SHP77 treated with DMSO at 0.1 percent for 48 hours (cell line): ENCODE results near the gene UBR1.
"Not testable (repeated sequence)": the region's sequence is repeated elsewhere in the genome, so short reads cannot be mapped to it uniquely, and the experiment has no call there.

Source experiments
- DNase-seq: peaks from one replicate; lab custom pipeline; 2025; lab: John Stamatoyannopoulos, UW

UBR1 gene

DNA sequence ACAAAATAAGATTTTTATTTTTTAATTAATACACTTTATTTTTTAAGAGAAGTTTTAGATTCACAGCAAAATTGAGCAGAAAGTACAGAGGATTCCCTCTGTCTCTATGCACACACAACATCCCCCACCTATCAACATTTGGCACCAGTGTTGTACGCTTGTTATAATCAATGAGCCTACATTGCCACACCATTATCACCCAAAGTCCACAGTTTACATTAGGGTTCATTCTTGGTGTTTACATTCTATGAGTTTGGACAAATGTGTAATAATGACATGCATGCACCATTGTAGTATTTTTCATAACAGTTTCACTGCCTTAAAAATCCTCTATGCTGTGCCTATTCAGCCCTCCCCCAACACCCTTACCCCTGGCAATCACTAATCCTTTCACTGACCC, 134.0 kb downstream of the UBR1 start:
- DNase-seq: no peak

DNA sequence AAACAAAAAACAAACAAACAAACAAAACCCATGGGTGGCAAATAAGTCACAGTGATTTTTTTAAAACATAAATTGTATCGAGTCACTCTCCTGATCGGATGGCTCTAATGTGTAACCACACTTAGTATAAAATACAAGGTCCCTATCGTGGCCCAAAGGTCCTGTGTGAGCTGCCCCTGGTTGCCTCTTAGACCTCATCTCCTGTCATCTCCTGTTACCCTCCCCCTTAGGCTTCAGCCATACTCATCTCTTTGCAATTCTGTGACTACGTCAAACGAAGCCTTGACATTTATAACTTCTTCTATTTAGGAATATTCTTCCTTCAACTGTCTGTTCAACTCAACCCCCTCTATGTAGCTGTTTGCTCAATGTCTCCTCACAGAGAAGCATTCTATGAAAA, 141.4 kb downstream of the UBR1 start:
- DNase-seq: no peak

DNA sequence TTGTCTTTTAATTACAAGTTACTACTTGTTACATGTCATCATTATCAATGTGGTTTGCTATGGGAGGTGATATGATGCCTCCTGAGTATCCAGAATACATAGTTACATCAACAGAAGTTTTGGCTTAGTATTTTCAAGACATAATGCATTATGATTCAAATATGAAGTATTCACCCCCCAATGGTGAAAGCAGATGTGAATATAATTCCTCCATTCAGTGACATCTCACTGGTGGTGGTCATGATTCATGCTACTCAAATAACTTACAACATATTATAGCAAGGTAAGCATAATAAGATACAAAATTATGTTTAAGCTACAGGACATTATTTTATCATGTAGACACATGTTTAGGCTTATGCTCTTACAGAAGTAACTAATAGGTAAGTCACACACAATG, 150.3 kb downstream of the UBR1 start:
- DNase-seq: no peak

DNA sequence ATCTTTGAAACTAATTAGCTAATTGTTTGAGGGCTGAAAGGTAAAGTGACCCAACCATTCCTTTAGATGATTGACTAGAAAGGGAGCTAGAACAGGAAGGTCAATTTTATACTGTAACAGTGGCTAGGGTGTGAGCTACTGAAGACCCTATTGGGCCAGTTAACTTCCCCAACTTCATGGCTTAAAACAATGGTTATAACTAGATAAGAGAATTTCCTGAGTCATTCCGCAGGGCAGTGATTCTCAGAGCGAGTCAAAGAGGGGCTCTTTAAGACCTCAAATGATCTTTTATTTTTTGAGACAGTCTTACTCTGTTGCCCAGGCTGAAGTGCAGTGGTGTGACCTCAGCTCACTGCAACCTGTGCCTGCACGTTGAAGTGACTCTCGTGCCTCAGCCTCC, 151.5 kb downstream of the UBR1 start:
- DNase-seq: no peak

DNA sequence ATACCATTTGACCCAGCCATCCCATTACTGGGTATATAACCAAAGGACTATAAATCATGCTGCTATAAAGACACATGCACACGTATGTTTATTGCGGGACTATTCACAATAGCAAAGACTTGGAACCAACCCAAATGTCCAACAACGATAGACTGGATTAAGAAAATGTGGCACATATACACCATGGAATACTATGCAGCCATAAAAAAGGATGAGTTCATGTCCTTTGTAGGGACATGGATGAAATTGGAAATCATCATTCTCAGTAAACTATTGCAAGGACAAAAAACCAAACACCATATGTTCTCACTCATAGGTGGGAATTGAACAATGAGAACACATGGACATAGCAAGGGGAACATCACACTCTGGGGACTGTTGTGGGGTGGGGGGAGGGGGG, 156.9 kb downstream of the UBR1 start:
- DNase-seq: not testable (repeated sequence)

DNA sequence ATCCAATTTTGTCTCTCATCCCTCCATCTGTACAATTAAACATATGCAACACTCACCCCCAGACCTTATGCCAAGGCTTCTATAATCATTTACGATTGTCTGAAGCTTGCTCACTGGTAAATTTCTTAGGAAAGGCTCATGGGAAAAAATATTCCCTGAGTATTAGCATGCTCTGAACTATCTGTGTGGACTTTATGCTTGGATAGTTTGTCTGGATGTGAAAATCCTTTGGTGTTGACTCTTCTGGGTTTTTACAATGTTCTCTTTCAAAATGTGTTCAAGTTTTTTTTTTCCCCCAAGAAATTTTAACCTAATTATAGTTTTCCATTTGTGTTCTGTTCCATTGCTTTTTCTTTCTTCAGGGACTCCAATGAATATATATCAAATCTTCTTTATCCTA, 165.3 kb downstream of the UBR1 start:
- DNase-seq: no peak

DNA sequence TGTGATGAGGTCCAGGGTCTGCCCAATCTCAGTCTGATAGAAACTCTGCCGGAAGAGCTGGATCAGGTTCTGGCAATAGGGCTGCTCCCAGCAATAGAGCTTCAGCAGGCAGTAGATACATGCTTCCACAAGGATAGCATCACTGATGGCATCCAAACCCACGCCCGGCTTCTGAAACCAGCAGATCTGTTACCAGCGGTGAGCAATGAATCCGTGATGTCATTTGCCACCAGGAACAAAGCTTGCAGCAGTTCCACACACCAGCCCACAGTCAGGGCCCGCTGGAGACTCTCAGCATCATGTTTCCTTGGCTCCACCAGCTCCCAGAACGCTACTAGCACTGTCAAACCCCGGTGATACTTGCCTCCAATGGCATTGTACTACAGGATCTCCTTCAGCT, 166.0 kb downstream of the UBR1 start:
- DNase-seq: no peak

DNA sequence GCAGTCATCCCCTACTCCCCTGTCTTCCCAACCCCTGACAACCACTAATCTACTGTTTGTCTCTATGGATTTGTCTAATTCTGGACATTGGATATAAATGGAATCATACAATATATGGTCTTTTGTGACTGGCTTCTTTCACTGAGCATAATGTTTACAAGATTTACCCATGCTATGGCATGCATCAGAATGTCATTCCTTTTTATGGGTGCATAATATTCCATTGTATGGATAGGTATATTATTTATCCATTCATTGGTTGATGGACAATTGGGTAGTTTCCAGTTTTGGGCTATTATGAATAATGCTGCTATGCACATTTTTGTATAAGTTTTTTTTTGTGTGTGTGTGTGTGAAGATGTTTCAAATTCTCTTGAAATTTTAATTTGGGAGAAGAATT, 168.7 kb downstream of the UBR1 start:
- DNase-seq: no peak

DNA sequence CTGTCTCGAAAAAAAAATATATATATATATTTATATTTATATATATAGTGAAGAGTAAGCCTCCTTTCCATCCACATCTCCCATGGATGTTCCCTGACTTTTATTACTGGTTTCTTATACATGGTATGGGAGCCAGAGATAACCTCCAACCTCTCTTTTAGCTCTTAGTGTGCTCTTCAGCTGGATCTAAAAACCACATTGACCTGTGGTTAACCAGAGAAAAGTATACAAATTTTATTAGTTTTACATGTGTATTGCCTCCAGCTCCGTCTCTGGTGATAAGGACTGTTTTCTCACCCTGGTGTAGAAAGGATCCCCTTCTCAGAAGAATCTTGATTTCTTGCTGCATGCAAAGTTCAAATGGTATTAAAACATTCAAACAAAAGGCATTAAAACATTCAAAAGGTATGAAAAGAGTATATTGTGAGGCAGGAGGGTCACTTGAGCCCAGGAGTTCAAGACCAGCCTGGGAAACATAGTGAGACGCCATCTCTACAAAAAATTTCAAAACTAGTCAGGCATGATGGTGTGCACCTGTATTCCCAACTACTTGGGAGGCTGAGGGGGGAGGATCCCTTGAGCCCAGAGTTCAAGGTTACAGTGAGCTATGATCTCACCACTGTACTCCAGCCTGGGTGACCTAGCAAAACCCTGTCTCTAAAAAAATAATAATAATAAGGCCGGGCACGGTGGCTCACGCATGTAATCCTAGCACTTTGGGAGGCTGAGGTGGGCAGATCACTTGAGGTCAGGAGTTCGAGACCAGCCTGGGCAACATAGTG, 171.8 kb downstream of the UBR1 start:
- no peak for DNase-seq

DNA sequence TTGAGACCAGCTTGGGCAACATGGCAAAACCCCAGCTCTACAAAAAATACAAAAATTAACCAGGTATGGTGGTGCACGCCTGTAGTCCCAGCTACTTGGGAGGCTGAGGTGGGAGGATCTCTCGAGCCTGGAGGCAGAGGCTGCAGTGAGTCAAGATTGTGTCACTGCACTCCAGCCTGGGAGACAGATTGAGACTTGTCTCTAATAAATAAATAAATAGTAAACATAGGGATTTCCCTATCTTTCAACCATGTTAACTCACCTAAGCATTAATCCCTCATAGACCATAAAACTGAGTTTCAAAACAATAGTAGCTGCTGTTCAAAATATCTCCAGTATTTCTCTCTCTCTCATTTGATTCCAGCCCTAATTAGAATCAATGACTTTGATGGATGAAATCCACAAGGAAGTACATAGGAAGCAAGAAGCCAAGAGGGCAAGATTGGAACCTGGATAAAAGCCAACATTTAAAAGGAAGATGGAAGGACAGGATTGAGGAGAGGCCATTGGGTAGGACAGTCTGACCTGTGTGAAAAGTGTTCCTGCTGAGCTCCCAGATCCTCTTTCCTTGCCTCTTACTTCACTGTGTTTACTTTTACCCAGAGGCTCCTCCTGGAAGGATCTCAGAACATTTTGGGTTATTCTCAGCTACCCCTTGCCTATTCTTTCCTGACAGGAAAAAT, 172.9 kb downstream of the UBR1 start:
- no peak for DNase-seq

DNA sequence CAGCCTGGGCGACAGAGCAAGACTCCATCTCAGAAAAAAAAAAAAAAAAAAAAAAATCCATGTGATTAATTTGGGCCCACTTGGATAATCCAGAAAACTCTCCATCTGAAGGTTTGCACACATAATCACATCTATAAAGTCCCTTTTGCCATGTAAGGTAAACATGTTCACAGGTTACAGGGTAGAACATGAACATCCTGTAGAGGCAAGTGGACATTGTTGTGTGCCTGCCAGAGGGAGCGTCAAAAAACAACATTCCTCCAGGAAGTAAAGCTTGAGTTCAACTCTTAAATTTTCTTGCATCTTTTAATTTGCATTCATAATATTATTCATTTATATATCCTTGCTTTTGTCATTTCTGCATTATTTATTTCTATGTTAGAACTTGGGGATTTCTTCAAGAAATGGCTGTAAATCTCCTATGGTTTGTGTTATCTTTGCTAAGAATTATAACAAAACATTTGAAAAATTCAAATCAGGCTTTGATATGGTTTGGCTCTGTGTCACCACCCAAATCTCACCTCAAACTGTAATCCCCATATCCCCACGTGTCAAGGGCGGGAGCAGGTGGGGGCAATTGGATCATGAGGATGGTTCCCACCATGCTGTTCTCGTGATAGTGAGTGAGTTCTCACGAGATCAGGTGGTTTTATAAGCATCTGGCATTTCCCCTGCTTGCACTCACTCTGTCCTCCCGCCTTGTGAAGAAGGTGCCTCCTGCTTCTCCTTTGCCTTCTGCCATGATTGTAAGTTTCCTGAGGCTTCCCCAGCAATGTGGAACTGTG, 173.9 kb downstream of the UBR1 start:
- DNase-seq: no peak

DNA sequence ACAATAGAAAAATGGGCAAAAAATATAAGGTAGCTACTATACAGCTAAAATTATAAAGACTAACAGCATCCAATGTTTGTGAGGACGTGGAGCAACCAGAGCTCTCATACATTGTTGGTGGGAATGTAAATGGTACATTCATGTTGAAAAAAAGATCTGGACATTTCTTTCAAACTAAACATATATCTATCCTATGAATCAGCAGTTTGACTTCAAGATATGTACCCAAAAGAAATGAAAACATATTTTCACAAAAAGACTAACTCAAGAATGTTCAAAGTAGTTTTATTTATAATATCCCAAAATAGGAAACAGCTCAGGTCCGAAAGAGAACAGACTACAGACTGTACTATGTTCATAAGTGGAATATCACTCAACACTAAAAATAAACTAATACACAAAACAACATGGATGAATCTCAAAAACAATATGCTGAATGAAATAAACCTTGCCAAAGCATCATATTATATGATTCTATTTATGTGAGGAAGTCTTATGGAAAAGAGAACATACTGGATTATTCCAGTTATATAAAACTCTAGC, 176.5 kb downstream of the UBR1 start:
- no peak for DNase-seq

DNA sequence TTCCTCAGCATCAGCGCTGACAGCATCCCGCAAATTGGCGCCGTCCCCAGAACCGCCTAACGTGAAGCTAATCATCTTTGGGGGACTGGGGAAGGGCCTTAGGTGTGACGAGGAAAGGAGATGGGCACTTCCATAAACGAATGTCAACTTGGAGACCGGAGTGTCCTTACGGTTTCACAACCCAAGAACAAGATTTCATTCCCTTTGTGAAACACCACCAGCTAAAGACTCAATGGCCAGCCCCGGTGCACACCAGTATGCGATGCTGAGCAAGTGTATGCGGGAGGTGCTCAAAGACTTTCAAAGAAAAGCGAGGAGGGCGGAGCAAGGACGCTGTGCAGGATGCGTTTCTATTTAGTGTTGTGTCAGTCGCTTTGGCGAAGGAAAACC, 184.5 kb downstream of the UBR1 start:
- peak; percentile 6 for DNase-seq

DNA sequence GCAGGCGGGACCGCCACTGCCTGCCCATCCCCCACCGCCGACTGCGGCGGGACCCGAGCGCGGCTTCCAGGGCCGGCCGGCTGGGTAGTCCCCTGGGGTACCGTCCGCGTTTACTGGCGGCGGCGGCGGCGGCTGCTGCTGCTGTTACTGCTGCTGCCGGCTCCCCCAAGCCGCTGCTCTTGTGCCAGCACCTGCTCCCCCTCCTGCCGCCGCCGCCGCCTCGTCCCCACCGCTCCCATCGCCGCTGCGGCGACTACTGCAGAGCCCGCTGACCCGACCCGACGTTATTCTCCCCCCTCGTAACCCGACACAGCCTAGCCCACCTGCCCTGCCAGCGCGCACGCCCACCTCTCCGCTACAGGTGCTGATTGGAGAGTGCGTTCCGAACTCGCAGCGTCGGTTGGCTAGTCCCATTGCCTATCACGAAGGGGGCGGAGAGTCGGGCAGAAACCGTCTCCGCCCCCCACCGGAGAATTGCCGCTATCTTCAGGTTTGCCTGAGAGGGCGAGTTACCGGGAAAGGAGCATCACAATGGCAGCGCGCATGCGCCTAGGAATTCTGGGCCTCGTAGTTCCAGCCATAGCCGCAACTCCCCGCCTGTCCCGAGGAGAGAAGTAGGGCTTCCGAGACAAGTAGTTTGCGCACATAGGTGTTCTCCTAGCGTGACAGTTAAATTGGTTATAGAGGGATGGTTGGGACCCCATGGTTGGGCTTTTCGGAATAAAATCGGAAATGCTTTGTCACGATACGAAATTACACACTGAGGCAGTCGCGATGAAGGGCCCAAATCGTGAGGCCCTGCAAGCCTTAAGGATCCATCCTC, 185.1 kb downstream of the UBR1 start, which contains the start of gene TTBK2:
Gene TTBK2, minus strand, starts transcription at position 260 of the 823 bp plus-strand sequence. CDS start 42,161 bp downstream, outside the sequence.
- peak; percentile 99 for DNase-seq

DNA sequence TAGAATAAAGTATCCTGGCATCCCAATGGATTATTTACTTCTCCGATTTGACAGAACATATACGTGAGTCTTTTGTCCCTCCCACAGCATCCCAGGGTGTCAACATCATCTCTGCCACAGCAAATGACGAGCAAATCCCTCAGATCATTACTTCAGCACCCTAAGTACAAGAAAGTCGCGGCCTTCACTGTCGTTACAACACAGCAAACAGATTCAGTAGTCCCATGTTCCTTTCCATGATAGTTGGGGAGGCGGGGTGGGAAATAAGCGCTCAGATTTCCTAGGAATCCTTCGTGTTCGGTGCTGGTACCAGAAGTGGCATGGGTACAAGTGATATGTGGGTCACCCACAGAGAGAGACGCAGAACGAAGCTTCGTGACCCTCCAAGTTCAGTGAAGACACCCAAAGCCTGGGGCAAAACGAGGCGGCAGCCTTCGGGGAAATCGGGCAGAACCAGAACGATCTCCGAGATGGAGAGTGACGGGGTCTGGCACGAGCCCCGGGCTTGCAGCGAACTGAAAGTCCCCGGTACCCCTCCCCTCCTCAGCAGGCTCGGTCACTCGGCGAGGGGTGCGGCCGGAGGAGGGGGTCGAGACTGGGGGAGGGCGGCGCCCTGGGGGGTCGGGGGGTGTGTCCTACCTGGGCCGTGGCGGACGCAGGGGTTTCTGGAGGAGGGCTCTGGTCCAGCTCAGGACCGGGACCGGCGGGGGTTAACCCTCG, 185.9 kb downstream of the UBR1 start:
- no peak for DNase-seq

DNA sequence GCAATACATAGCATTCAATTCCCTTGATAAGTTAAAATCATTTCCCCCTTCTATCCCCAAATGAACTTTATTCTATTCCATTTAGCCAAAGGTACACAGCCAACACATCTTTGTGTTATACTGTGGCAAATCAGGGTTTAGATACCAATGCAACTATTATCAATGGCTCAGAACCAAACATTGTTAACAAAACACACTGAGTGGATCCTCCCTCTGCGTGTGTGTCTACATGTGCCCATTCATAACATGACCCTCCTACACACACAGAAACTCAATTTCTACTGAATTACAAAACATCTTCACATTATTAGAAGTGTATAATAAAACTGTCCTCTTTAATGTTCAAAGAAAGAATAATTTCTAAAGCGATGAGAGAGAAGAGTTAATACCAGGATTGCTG, 186.5 kb downstream of the UBR1 start:
- no peak for DNase-seq

DNA sequence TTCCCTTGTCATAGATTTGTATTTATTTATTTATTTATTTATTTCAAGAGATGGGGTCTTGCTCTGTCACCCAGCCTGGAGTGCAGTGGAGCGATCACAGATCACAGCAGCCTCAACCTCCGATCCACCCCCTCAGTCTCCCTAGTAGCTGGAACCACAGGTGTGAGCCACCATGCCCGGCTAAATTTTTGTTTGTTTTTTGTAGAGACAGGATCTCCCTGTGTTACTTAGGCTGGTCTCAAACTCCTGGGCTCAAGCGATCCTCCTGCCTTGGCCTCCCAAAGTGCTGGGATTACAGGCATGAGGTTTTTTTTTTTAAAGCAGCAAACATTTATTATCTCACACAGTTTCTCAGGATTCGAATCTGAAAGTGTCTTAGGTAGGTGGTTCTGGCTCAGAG, 187.8 kb downstream of the UBR1 start:
- no peak for DNase-seq

DNA sequence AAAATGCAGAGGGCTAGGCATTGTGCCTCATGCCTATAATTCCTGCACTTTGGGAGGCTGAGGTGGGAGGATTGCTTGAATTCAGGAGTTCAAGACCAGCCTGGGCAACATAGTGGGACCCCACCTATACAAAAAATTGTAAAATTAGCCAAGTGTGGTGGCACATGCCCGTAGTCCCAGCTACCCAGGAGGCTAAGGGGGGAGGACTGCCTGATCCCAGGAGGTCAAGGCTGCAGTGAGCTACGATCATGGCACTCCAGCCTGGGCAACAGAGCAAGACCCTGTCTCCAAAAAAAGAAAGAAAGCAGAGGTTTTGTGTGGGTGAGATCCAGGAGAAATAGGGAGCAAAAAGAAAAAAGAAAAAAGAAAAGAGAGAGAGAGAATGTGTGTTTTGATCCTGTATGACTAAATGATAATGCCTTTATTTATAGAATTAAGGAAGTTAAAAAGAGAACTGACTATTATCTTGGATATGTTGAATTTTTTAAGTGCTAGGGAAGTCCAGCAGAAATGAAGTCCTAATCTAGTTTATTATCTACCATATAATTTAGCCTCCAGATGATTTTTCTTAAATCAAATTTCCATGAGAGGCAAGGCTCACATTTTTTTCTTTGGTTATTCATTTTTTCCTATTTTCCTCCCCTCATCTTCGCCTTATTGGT, 190.1 kb downstream of the UBR1 start:
- DNase-seq: no peak

DNA sequence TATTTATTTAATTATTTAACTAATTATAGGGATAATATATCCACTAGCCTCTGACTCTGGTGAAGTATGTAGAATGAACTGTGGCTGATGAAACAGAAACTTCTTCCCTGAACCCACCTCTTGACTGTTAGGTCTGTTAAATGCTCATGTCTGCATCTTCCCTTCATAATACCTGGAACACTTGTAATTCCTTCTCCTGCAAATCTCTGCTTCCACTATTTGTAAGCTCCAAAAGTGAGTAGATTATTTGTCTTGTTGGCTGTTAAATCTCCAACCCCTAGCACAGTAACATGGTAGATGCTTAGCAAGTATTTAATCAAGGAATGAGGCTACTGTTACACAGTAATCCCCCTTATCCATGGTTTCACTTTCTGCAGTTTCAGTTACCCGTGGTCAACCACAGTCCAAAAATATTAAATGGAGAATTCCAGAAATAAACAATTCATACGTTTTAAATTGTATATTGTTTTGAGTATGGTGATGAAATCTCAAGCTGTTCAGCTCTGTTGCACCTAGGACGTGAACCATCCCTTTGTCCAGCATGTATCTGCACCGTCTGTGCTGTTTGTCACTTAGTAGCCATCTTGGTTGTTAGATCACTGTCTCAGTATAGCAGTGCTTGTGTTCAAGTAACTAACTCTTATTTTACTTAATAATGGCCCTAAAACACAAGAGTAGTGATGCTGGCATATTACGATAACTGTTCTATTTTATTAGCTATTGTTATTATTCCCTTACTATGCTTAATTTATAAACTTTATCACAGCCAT, 190.9 kb downstream of the UBR1 start:
- no peak for DNase-seq
